SK-N-SH (cell line): ENCODE data around the gene AIMP2. TPM values are rescaled to one million over a fixed set of nuclear protein-coding genes. Genes with fewer than 3 reads are reported as not detected.

Experiments used
- CTCF ChIA-PET: fragments of 300-600, 350-600 bp; formaldehyde crosslinking; extraction: SDS; loops from one replicate; lab custom pipeline; 2021; lab: Yijun Ruan, JAX
- POLR2A ChIA-PET: fragments of 350-600 bp; sonication (Branson Sonifier 250); formaldehyde crosslinking; extraction: SDS; loops from one replicate; lab custom pipeline; 2020; ENCODE audit warnings: antibody characterized with exemption, inconsistent platforms; lab: Yijun Ruan, JAX
- DNase-seq: peaks from one replicate; pipeline ENCODE4 v3.0.0; 2012
- H2AFZ ChIP-seq: fragments of 200-600 bp; sonication (generic); 2 replicates; pipeline ENCODE4 v1.8.1; 2016; ENCODE audit warnings: antibody characterized with exemption, mild to moderate bottlenecking, low read depth
- H3F3A ChIP-seq: fragments of 200-600 bp; sonication (generic); replicated peaks from 2 replicates; pipeline ENCODE3; 2016; ENCODE audit warnings: antibody characterized with exemption, mild to moderate bottlenecking; ENCODE audit not compliant: insufficient read depth
- H3K27ac ChIP-seq, 2 experiments: fragments of 200-500 bp in 1 of 2; fragments of 200-600 bp in 1 of 2; sonication (Bioruptor generic) in 1 of 2; sonication (generic), shearing (Covaris generic) in 1 of 2; 2 replicates each; pipeline versions ENCODE4 v1.5.1 to v1.6.1; 2014 to 2016; ENCODE audit warnings: low read depth in 2 of 2, inconsistent platforms in 1 of 2, low read length in 1 of 2, mild to moderate bottlenecking in 1 of 2, mixed read lengths in 1 of 2
- H3K27me3 ChIP-seq: fragments of 200-600 bp; sonication (generic), shearing (Covaris generic); 2 replicates; pipeline ENCODE4 v1.6.1; 2016; ENCODE audit warnings: mixed run types; ENCODE audit not compliant: insufficient read depth
- H3K36me3 ChIP-seq, 2 experiments: fragments of 200-500 bp in 1 of 2; fragments of 200-600 bp in 1 of 2; sonication (Bioruptor generic) in 1 of 2; sonication (generic) in 1 of 2; replicated peaks in 1 of 2; 2 replicates each; pipeline versions ENCODE3 to v1.5.1; 2014 to 2016; ENCODE audit warnings: low read length in 1 of 2, mild to moderate bottlenecking in 1 of 2; ENCODE audit not compliant: insufficient read depth in 2 of 2, control insufficient read depth in 1 of 2
- H3K4me1 ChIP-seq, 2 experiments: fragments of 200-500 bp in 1 of 2; fragments of 200-600 bp in 1 of 2; sonication (Bioruptor generic) in 1 of 2; sonication (generic), shearing (Covaris generic) in 1 of 2; 2 replicates each; pipeline versions ENCODE4 v1.5.1 to v1.6.1; 2014 to 2016; ENCODE audit warnings: low read depth in 1 of 2, low read length in 1 of 2, mixed run types in 1 of 2; ENCODE audit not compliant: insufficient read depth in 2 of 2, control insufficient read depth in 1 of 2
- H3K4me2 ChIP-seq: fragments of 200-600 bp; sonication (generic), shearing (Covaris generic); 2 replicates; pipeline ENCODE4 v1.6.1; 2017; ENCODE audit warnings: mixed run types
- H3K4me3 ChIP-seq, 2 experiments: fragments of 200-500 bp in 1 of 2; fragments of 200-600 bp in 1 of 2; sonication (Bioruptor generic) in 1 of 2; sonication (generic), shearing (Covaris generic) in 1 of 2; 2 replicates each; pipeline versions ENCODE4 v1.5.1 to v1.8.1; 2014 to 2016; ENCODE audit warnings: low read depth in 2 of 2, inconsistent platforms in 1 of 2, low read length in 1 of 2, mild to moderate bottlenecking in 1 of 2, mixed read lengths in 1 of 2, moderate library complexity in 1 of 2
- H3K79me2 ChIP-seq: fragments of 200-600 bp; sonication (generic); 2 replicates; pipeline ENCODE4 v1.8.1; 2017; ENCODE audit warnings: mild to moderate bottlenecking; ENCODE audit not compliant: insufficient read depth
- H3K9ac ChIP-seq: fragments of 200-600 bp; sonication (generic); 2 replicates; pipeline ENCODE4 v1.6.1; 2017; ENCODE audit warnings: mixed run types
- H3K9me2 ChIP-seq: fragments of 200-600 bp; sonication (generic); 2 replicates; pipeline ENCODE4 v1.6.1; 2017; ENCODE audit warnings: mixed run types
- H3K9me3 ChIP-seq: fragments of 200-600 bp; sonication (generic); 2 replicates; pipeline ENCODE4 v1.6.1; 2017; ENCODE audit warnings: mixed run types, mild to moderate bottlenecking, moderate library complexity
- H4K20me1 ChIP-seq: fragments of 200-600 bp; sonication (generic); 2 replicates; pipeline ENCODE4 v1.6.1; 2017; ENCODE audit warnings: mild to moderate bottlenecking, mixed run types; ENCODE audit not compliant: insufficient read depth
- EP300 ChIP-seq, 2 experiments: IDR thresholded peaks; 2 replicates each; pipeline versions ENCODE4 v1.4.0 to v1.6.1; 2012; ENCODE audit warnings: borderline replicate concordance in 1 of 2, low read depth in 1 of 2, low read length in 1 of 2
- FOXJ3 ChIP-seq: sonication (generic); formaldehyde crosslinking; IDR thresholded peaks from 2 replicates; pipeline ENCODE4 v1.5.1; 2020; ENCODE audit warnings: mild to moderate bottlenecking, missing genetic modification reagents
- FOXM1 ChIP-seq: IDR thresholded peaks from 2 replicates; pipeline ENCODE4 v1.4.0; 2012; ENCODE audit warnings: low read depth, mild to moderate bottlenecking
- GABPA ChIP-seq: IDR thresholded peaks from 2 replicates; pipeline ENCODE4 v1.4.0; 2012; ENCODE audit warnings: low read depth, mild to moderate bottlenecking
- GATA2 ChIP-seq: sonication (generic); formaldehyde crosslinking; IDR thresholded peaks from 2 replicates; pipeline ENCODE4 v1.5.0; 2020; ENCODE audit warnings: mild to moderate bottlenecking, missing genetic modification reagents
- JUND ChIP-seq: IDR thresholded peaks from 2 replicates; pipeline ENCODE4 v1.4.0; 2012
- MXI1 ChIP-seq: IDR thresholded peaks from 2 replicates; pipeline ENCODE4 v1.6.1; 2012; ENCODE audit warnings: mild to moderate bottlenecking, low read depth, low read length, improper control_type of control experiment
- RFX5 ChIP-seq: IDR thresholded peaks from 2 replicates; pipeline ENCODE4 v1.6.1; 2012; ENCODE audit warnings: mild to moderate bottlenecking, improper control_type of control experiment, low read length
- RXRA ChIP-seq: IDR thresholded peaks from 2 replicates; pipeline ENCODE4 v1.4.0; 2012; ENCODE audit warnings: low read depth, mild to moderate bottlenecking, borderline replicate concordance
- TAF1 ChIP-seq: IDR thresholded peaks from 2 replicates; pipeline ENCODE4 v1.6.1; 2012; ENCODE audit warnings: low read depth, mild to moderate bottlenecking, low read length, moderate library complexity, borderline replicate concordance
- USF2 ChIP-seq: fragments of 150-350 bp; IDR thresholded peaks from 2 replicates; pipeline ENCODE4 v1.6.1; 2017; ENCODE audit warnings: antibody characterized with exemption, low read length, low read depth, borderline replicate concordance
- YY1 ChIP-seq: IDR thresholded peaks from 2 replicates; pipeline ENCODE4 v1.4.0; 2012; ENCODE audit warnings: low read depth, mild to moderate bottlenecking
- WGBS: methylation state at CpG from one replicate; pipeline ENCODE4 v1.1.6; 2017; ENCODE audit warnings: low lambda C conversion rate; 5-methylcytosine and 5-hydroxymethylcytosine counted together
- polyA plus RNA-seq, 3 experiments: library from polyadenylated mRNA; depleted of rRNA; stranded (reverse); fragments of >200 nt; gene quantifications; 2 replicates each; pipeline ENCODE4 v1.2.3, GENCODE V29; 2012
- TF ChIP-seq, protein P1 (sequence below): fragments of 200-600 bp; sonication (generic); IDR thresholded peaks from 2 replicates; pipeline ENCODE4 v1.6.1; 2017; ENCODE audit warnings: antibody characterized with exemption, mild to moderate bottlenecking, moderate library complexity
- TF ChIP-seq, protein P2 (sequence below): IDR thresholded peaks from 2 replicates; pipeline ENCODE4; 2012
- TF ChIP-seq, protein P3 (sequence below): fragments of 150-350 bp; IDR thresholded peaks from 2 replicates; pipeline ENCODE4 v1.6.1; 2016; ENCODE audit warnings: mild to moderate bottlenecking, low read depth, low read length
- TF ChIP-seq, protein P4 (sequence below): IDR thresholded peaks from 2 replicates; pipeline ENCODE4 v1.6.1; 2012; ENCODE audit warnings: mild to moderate bottlenecking, low read depth, low read length, moderate library complexity

AIMP2 gene
- polyA plus RNA-seq, 1 of the 3 experiments (the other 2 are of a cell fraction) = 104 TPM

DNA sequence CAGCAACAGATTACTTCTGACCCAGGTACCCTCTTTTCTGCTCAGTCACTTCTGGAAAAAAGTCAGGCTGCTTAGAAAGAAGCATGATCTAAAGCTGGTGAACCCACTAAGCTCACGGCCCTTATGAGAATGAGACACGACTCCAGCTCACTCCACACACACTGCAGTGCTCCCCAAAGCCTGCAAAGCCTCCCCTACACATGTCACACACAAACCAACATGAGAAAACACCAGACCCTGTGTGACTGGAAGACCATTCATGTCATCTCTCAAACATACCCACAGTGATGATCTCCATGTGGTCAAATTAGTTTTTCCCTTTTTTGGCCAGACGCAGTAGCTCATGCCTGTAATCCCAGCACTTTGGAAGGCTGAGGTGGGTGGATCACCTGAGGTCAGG, 22.5 kb downstream of the AIMP2 start:
- Histone ChIP-seq H3K36me3 (peaks cover 64 to 65% of the 10 kb centered on the region in 2 experiments), H3K79me2 (peaks cover 42% of the 10 kb centered on the region), H2AFZ (no peak overlapping the region)
- no peak for TF ChIP-seq RFX5
- TF ChIP-seq, protein P1, sequence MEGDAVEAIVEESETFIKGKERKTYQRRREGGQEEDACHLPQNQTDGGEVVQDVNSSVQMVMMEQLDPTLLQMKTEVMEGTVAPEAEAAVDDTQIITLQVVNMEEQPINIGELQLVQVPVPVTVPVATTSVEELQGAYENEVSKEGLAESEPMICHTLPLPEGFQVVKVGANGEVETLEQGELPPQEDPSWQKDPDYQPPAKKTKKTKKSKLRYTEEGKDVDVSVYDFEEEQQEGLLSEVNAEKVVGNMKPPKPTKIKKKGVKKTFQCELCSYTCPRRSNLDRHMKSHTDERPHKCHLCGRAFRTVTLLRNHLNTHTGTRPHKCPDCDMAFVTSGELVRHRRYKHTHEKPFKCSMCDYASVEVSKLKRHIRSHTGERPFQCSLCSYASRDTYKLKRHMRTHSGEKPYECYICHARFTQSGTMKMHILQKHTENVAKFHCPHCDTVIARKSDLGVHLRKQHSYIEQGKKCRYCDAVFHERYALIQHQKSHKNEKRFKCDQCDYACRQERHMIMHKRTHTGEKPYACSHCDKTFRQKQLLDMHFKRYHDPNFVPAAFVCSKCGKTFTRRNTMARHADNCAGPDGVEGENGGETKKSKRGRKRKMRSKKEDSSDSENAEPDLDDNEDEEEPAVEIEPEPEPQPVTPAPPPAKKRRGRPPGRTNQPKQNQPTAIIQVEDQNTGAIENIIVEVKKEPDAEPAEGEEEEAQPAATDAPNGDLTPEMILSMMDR = no peak
- no peak for TF ChIP-seq YY1
- TF ChIP-seq JUND = no peak
- TF ChIP-seq, protein P2, sequence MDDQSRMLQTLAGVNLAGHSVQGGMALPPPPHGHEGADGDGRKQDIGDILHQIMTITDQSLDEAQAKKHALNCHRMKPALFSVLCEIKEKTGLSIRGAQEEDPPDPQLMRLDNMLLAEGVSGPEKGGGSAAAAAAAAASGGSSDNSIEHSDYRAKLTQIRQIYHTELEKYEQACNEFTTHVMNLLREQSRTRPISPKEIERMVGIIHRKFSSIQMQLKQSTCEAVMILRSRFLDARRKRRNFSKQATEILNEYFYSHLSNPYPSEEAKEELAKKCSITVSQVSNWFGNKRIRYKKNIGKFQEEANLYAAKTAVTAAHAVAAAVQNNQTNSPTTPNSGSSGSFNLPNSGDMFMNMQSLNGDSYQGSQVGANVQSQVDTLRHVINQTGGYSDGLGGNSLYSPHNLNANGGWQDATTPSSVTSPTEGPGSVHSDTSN = no peak
- TF ChIP-seq, protein P3, sequence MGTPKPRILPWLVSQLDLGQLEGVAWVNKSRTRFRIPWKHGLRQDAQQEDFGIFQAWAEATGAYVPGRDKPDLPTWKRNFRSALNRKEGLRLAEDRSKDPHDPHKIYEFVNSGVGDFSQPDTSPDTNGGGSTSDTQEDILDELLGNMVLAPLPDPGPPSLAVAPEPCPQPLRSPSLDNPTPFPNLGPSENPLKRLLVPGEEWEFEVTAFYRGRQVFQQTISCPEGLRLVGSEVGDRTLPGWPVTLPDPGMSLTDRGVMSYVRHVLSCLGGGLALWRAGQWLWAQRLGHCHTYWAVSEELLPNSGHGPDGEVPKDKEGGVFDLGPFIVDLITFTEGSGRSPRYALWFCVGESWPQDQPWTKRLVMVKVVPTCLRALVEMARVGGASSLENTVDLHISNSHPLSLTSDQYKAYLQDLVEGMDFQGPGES = no peak
- TF ChIP-seq, protein P4, sequence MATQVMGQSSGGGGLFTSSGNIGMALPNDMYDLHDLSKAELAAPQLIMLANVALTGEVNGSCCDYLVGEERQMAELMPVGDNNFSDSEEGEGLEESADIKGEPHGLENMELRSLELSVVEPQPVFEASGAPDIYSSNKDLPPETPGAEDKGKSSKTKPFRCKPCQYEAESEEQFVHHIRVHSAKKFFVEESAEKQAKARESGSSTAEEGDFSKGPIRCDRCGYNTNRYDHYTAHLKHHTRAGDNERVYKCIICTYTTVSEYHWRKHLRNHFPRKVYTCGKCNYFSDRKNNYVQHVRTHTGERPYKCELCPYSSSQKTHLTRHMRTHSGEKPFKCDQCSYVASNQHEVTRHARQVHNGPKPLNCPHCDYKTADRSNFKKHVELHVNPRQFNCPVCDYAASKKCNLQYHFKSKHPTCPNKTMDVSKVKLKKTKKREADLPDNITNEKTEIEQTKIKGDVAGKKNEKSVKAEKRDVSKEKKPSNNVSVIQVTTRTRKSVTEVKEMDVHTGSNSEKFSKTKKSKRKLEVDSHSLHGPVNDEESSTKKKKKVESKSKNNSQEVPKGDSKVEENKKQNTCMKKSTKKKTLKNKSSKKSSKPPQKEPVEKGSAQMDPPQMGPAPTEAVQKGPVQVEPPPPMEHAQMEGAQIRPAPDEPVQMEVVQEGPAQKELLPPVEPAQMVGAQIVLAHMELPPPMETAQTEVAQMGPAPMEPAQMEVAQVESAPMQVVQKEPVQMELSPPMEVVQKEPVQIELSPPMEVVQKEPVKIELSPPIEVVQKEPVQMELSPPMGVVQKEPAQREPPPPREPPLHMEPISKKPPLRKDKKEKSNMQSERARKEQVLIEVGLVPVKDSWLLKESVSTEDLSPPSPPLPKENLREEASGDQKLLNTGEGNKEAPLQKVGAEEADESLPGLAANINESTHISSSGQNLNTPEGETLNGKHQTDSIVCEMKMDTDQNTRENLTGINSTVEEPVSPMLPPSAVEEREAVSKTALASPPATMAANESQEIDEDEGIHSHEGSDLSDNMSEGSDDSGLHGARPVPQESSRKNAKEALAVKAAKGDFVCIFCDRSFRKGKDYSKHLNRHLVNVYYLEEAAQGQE = no peak
- TF ChIP-seq RXRA = no peak
- no peak for TF ChIP-seq MXI1
- TF ChIP-seq EP300 (IDR thresholded peaks at IDR 0.05; ENCODE audit: borderline replicate concordance in 1 of 2, low read depth in 1 of 2, low read length in 1 of 2) = no peak
- no peak for TF ChIP-seq FOXM1
- TF ChIP-seq TAF1 = no peak
- TF ChIP-seq GABPA = no peak
- no peak for TF ChIP-seq FOXJ3 (CRISPR knock-in tag)
- TF ChIP-seq GATA2 (CRISPR knock-in tag) = no peak
- TF ChIP-seq USF2 = no peak
- TF ChIP-seq, all 33 proteins: peak for 0
- DNase-seq = no peak
- H3K27me3 ChIP-seq = no peaks in the 10 kb centered on the region
- CTCF ChIA-PET = interaction anchor here (0.9 to 2.2 kb wide), 4 partner anchors 9 to 34 kb away, joined by 3 to 7 read pairs (median 4); partner anchors contain the start of genes AIMP2 and PMS2
- no peaks in the 10 kb centered on the region for H3K9me3 ChIP-seq
- no peaks in the 10 kb centered on the region for H4K20me1 ChIP-seq
- no peak overlapping the region for H3K4me2 ChIP-seq
- H3K4me3 ChIP-seq = no peak overlapping the region
- POLR2A ChIA-PET = interaction anchor here (1.0 to 1.3 kb wide), 2 partner anchors 11 to 22 kb away, joined by 4 read pairs; partner anchors contain the start of genes AIMP2 and PMS2
- no peak overlapping the region for H3K9ac ChIP-seq
- WGBS = 91% methylated on average over 3 of the region's 3 CpGs
- H3K9me2 ChIP-seq = no peaks in the 10 kb centered on the region
- H3K27ac ChIP-seq = no peak overlapping the region
- peaks cover 11% of the 10 kb centered on the region for H3F3A ChIP-seq
- H3K4me1 ChIP-seq = no peaks in the 10 kb centered on the region; a peak in 1 of 4 replicates
